ENCODE measurements around the gene WFIKKN2.
"Not testable (repeated sequence)": the region's sequence is repeated elsewhere in the genome, so short reads cannot be mapped to it uniquely, and the experiment has no call there.

WFIKKN2 gene

GRCh38 chr17:50835301-50836234 is at the start of gene WFIKKN2:
WFIKKN2 (plus strand) TSS chr17:50835586; CDS start chr17:50835938, 352 bp downstream.
- DNase-seq: peak; percentile 63

- DNase-seq: peak; percentile 52
Measured at GRCh38 chr17:50785946-50786570, 49.3 kb upstream of the WFIKKN2 start.

GRCh38 chr17:50787106-50787505 is 48.3 kb upstream of the WFIKKN2 start:
- DNase-seq: peak; percentile 35

GRCh38 chr17:50790618-50791017 is 44.8 kb upstream of the WFIKKN2 start:
- no peak for DNase-seq

- no peak for DNase-seq
Measured at GRCh38 chr17:50792132-50792531, 43.3 kb upstream of the WFIKKN2 start.

GRCh38 chr17:50793007-50793406 is 42.4 kb upstream of the WFIKKN2 start:
- DNase-seq: no peak

GRCh38 chr17:50794361-50794760 is 41.0 kb upstream of the WFIKKN2 start:
- DNase-seq: no peak

GRCh38 chr17:50797135-50797810 is 38.1 kb upstream of the WFIKKN2 start:
- no peak for DNase-seq

GRCh38 chr17:50798424-50799288 is 36.7 kb upstream of the WFIKKN2 start:
- no peak for DNase-seq

- no peak for DNase-seq
Measured at GRCh38 chr17:50799582-50799981, 35.8 kb upstream of the WFIKKN2 start.

- no peak for DNase-seq
Measured at GRCh38 chr17:50800196-50800700, 35.1 kb upstream of the WFIKKN2 start.

GRCh38 chr17:50802609-50803571 is 32.5 kb upstream of the WFIKKN2 start:
- no peak for DNase-seq

GRCh38 chr17:50803676-50804075 is 31.7 kb upstream of the WFIKKN2 start:
- no peak for DNase-seq

- not testable (repeated sequence) for DNase-seq
Measured at GRCh38 chr17:50804749-50805475, 30.5 kb upstream of the WFIKKN2 start.

GRCh38 chr17:50805486-50805885 is 29.9 kb upstream of the WFIKKN2 start:
- no peak for DNase-seq

- no peak for DNase-seq
Measured at GRCh38 chr17:50806141-50806643, 29.2 kb upstream of the WFIKKN2 start.

- DNase-seq: no peak
Measured at GRCh38 chr17:50807009-50807408, 28.4 kb upstream of the WFIKKN2 start.

- DNase-seq: no peak
Measured at GRCh38 chr17:50807675-50808074, 27.7 kb upstream of the WFIKKN2 start.

GRCh38 chr17:50808413-50808812 is 27.0 kb upstream of the WFIKKN2 start:
- no peak for DNase-seq

GRCh38 chr17:50808888-50809287 is 26.5 kb upstream of the WFIKKN2 start:
- DNase-seq: no peak
